GM12872 (cell line): ENCODE results near the gene PANK2.

Source experiments
- TF ChIP-seq, protein P1 (sequence below): IDR thresholded peaks from 3 replicates; pipeline ENCODE4 v1.5.1; 2011; ENCODE audit warnings: low read depth, mild to moderate bottlenecking, low read length, moderate library complexity; ENCODE audit not compliant: insufficient read depth

PANK2 gene

GRCh38 chr20:3901028-3901705, 12.0 kb downstream of the PANK2 start:
- TF ChIP-seq, protein P1, sequence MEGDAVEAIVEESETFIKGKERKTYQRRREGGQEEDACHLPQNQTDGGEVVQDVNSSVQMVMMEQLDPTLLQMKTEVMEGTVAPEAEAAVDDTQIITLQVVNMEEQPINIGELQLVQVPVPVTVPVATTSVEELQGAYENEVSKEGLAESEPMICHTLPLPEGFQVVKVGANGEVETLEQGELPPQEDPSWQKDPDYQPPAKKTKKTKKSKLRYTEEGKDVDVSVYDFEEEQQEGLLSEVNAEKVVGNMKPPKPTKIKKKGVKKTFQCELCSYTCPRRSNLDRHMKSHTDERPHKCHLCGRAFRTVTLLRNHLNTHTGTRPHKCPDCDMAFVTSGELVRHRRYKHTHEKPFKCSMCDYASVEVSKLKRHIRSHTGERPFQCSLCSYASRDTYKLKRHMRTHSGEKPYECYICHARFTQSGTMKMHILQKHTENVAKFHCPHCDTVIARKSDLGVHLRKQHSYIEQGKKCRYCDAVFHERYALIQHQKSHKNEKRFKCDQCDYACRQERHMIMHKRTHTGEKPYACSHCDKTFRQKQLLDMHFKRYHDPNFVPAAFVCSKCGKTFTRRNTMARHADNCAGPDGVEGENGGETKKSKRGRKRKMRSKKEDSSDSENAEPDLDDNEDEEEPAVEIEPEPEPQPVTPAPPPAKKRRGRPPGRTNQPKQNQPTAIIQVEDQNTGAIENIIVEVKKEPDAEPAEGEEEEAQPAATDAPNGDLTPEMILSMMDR, result no peak

DNA sequence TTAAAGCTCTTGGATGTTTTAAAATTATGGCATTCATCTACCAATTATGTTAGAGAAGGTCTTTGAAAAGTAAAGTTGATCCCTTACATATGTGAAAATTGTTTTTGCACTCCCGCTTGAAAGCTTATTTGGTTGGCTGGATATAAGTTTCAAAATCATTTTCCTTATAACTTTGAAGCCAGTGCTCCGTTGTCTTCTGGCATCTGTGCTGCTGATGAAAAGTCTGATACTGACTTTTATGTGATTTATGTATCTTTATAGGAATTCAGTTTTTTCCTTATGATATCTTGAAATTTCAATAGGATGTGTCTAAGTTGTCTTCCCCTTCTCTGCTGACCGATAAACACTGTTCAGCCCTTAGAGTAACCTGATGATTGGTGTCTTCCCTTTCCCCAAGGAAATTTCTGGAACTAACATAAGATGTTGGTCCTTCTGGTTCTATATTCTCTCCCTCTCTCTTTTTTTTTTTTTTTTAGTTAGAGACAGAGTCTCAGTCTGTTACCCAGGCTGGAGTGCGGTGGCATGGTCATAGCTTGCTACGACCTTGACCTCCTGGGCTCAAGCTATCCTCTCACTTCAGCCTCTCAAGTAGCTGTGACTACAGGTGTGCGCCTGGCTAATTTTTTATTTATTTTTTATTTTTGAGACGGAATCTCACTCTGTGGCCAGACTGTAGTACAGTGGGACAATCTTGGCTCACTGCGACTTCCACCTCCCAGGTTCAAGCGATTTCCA, 12.7 kb downstream of the PANK2 start:
- TF ChIP-seq, protein P1, result no peak

DNA sequence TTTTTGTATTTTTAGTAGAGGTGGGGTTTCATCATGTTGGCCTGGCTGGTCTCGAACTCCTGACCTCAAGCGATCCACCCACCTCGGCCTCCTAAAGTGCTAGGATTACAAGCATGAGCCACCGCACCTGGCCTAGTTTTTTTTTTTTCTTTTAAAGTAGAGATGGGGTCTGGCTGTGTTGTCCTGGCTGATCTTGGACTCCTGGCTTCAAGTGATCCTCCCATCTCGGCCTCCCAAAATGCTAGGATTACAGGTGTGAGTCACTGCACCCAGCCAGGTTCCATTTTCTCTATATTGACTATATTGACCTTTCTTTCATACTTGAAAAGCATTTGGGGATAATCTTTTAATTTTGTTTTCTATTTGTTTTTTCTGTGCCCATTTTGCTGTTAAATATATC, 13.3 kb downstream of the PANK2 start:
- TF ChIP-seq, protein P1, result no peak

- TF ChIP-seq, protein P1, result no peak
These were observed 15.0 kb downstream of the PANK2 start for GRCh38 chr20:3904224-3904623.

DNA sequence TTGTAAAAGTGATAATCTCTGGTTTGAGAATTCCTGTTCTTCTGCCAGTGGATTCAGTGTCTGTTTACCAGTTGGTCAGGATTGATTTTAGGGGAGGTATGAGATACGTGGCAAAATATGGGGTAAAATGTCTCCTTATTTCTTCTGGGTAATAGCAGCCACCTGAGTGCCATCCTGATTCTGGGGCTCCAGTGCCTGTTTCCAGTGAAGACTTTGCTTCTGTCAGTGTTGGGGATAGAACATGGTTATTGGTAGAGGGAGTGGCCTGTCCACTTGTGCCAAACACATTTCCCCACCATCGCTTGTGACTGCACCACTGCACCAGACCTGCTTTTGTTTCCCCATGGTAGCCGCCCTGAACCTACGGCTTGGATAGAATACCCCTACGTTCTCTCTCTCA, 15.7 kb downstream of the PANK2 start:
- TF ChIP-seq, protein P1, result no peak

- TF ChIP-seq, protein P1, result no peak
These were observed 19.5 kb downstream of the PANK2 start for GRCh38 chr20:3908667-3909066.

GRCh38 chr20:3909952-3910366, 20.8 kb downstream of the PANK2 start:
- TF ChIP-seq, protein P1, result no peak
